HG03442 (cell line): ENCODE results near the gene IL22RA1.

Source experiments
- ATAC-seq: cut with Tn5 transposase; IDR thresholded peaks from one replicate; pipeline ENCODE4 v1.9.1; 2021; ENCODE audit warnings: mild to moderate bottlenecking, moderate library complexity; ENCODE audit not compliant: unreplicated experiment

The IL22RA1 gene

DNA sequence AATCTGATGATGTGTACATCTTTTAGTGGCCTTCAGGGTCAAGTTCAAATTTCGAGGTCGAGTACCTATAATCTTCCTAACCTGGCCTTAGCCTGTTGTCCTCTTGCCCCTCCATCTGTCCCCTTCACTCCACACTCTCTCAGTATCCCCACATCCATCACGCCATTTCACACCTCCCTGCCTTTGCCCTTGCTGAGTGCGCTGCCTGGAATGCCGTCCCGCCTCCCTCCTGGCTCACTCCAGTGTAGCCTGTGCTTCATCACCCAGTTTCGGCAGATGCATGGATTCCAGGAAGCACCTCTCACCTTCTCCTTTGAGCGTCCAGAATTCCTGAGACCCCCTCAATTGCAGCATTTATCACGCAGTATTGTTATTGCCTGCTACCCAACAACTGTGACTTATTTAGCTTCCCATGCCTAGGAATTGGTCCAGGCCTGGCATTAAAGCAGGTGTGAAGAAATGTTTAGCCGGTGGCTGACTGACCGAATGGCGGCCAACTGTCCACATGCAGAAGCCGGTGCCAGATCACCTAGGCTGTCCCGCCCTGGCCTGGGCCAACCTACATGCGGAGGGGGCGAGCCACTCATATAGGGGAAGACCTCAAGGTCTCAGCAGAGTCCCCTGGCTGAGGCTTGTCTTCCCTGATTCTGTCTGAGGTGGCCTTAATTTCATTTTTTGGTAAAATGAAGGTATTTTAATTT, 65.5 kb downstream of the IL22RA1 start:
- no peak for ATAC-seq

DNA sequence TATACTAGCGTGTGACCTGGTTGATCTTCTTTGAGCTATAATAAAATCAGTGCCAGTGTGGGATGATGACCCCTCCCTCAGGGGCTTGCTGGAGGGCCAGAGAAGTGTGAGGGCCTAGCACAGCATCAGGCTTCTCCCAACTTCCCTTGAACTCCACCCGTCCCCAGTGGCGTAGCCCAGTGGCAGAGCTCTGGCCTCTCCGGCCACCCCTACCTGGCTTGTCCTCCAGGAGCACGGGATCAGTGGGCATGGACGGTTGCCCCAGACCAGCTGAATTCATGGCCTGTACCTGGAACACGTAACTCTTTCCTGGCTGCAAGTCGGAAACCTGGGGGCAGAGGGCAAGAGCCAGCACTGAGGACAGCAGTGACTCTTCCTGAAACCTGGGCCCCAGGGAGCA, 67.0 kb downstream of the IL22RA1 start:
- no peak for ATAC-seq

DNA sequence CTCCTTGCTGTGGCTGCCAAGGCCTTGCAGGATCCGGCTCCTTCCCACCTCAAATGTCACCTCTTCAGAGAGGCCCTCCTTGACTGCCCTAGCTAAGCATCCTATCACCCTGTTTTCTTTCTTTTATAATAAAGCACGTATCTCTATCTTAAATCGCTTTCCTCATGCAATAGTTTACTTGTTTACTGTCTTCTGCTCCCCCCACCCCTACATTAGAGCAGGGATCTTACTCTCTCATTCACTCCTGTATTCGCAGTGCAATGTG, 67.4 kb downstream of the IL22RA1 start:
- ATAC-seq = no peak

DNA sequence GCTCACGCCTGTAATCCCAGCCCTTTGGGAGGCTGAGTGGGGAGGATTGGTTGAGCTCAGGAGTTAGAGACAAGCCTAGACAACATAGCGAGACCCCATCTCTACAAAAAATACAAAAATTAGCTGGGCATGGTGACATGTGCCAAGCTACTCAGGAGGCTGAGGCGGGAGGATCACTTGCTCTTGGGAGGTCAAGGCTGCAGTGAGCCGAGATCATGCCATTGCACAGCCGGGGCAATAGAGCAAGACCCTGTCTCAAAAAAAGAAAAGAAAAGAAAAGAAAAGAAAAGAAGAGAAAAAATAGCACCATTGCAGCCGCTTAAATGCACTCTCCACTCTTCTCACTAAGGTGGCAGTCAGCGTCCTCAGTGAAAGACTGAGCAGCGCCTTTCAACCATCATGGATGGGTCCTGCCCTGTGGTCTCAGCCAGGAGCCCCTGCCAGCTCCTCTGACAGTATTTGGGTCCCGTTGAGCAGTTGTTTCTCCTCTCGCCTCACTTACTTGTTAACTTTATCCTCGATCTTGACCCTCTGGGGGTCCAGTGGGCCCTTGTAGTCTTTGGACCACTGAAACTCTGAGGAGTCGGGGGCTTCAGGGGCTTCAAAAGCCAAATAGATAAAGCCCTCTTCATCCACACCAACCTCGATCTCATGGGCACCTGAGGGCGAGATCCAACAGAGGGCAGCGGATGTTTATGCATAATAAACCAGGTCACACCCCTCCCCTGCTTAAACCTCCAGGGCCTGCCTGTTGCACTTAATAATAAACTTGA, 67.9 kb downstream of the IL22RA1 start:
- no peak for ATAC-seq

DNA sequence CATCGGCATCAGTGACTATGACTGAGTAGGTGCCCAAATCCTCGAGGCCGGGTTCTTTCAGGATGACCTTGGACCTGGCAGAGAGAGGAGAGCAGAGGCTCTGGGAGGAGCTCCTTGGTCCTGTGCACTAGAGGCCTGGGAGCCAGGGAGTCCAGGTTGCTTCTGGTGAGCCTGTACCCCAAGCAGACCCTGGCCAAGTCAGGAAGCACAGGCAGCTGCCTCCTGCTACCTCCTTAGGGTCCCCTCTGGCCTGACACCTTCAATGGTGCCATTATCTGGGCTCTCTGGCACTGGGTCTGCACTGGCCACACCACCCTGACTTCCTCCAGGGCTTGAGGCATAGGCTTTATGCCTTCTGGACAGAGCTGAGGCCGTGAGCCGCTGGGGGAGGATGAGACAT, 68.7 kb downstream of the IL22RA1 start:
- ATAC-seq = no peak

DNA sequence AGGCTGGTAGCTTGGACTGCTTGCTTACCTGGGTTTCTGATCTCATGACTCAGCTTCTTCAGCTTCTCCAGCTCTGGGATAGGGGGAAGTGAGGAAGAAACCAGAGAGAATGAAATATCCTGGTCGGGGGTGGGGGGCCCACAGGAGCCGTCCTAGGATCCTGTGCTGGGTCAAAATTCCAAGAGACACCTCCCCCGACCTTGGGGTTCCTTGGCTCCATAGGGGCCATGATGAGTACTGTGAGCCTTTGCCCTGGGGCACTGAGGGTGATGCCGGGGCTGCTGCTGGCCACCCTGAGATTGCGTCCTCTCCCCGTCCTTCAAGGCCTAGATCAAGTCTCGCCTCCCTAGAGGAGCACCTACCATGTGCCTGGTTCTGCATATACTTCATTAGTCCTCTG, 71.0 kb downstream of the IL22RA1 start:
- ATAC-seq = no peak

DNA sequence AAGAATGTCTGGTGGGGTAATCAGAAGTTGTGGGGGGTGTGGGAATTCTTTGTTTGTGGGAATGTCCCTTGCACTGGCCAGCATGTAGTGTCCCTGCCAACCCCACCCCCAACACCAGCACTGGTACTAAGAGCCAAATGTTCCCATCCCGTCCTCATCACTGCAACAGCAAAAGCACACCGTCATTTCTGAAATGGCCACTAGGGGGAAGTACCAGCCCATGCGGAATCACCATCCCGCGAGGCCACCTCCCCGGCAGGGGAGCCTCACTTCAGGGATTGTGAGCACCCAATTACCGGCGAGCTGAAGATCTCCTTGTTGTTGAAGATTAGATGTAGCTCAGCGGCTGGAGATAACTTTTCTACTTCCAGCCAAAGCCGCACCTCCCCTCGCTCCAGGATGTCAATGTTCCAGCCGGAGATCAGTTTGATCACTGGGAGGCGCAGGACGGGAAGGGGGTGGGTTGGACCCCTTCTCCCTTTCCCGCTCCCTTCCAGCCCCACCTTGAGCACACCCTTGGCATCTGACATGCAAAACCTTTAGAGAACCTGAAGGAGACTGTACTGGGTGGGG, 72.0 kb downstream of the IL22RA1 start:
- ATAC-seq = no peak

DNA sequence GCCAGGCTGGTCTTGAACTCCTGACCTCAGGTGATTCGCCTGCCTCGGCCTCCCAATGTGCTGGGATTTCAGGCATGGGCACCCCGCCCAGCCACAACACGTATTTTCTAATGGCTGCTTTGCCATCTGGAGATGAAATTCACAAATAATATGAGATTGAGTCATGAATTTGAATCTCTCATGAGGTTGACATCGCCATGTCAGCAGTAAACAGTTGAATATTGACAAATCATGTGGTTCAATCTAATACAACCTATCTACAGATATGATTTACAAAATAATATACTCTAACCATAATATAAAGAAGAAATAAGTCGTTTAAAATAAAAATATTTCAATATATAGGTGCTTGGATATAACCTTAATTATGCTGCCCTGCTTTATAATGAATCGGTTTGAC, 73.1 kb downstream of the IL22RA1 start:
- no peak for ATAC-seq
